DND-41 (cell line): ENCODE results near the gene TRIM46.
"Not testable (repeated sequence)": the region's sequence is repeated elsewhere in the genome, so short reads cannot be mapped to it uniquely, and the experiment has no call there.

ENCODE experiments used
- ATAC-seq: fragments of 200-7000 bp; cut with Tn5 transposase; 3 replicates; pipeline ENCODE4 v1.9.1; 2021; ENCODE audit warnings: low read depth; ENCODE audit not compliant: insufficient read depth
- DNase-seq: peaks from one replicate; pipeline ENCODE4 v3.0.0-alpha.2; 2020
- H2AFZ ChIP-seq: 2 replicates; pipeline ENCODE4 v1.6.0; 2012; ENCODE audit warnings: low read depth, low read length
- H3K27ac ChIP-seq: 2 replicates; pipeline ENCODE4 v1.5.1; 2012; ENCODE audit warnings: low read length, inconsistent platforms
- H3K27me3 ChIP-seq: fragments of 200-600 bp; sonication (generic); 2 replicates; pipeline ENCODE4 v1.6.0; 2012; ENCODE audit warnings: low read length, mild to moderate bottlenecking, inconsistent platforms; ENCODE audit not compliant: insufficient read depth, poor library complexity
- H3K36me3 ChIP-seq: 2 replicates; pipeline ENCODE4 v1.5.1; 2012; ENCODE audit warnings: low read length, inconsistent platforms; ENCODE audit not compliant: insufficient read depth
- H3K4me1 ChIP-seq: 2 replicates; pipeline ENCODE4 v1.5.1; 2012; ENCODE audit warnings: mild to moderate bottlenecking, low read length; ENCODE audit not compliant: insufficient read depth
- H3K4me2 ChIP-seq: 2 replicates; pipeline ENCODE4 v1.6.0; 2012; ENCODE audit warnings: mild to moderate bottlenecking, moderate library complexity, low read length, inconsistent platforms; ENCODE audit not compliant: insufficient read depth
- H3K4me3 ChIP-seq, 2 experiments: fragments of 200-600 bp in 1 of 2; shearing (Covaris generic) in 1 of 2; 2 replicates each; pipeline ENCODE4 v1.5.1; 2012 to 2016; ENCODE audit warnings: inconsistent platforms in 2 of 2, low read length in 2 of 2, mild to moderate bottlenecking in 2 of 2, low read depth in 1 of 2, moderate library complexity in 1 of 2
- H3K79me2 ChIP-seq: 2 replicates; pipeline ENCODE4 v1.6.0; 2012; ENCODE audit warnings: low read length, inconsistent platforms; ENCODE audit not compliant: insufficient read depth
- H3K9ac ChIP-seq: 2 replicates; pipeline ENCODE4 v1.6.0; 2012; ENCODE audit warnings: low read depth, mild to moderate bottlenecking, inconsistent platforms, low read length, moderate library complexity
- H3K9me3 ChIP-seq: 2 replicates; pipeline ENCODE4 v1.5.1; 2012; ENCODE audit warnings: low read length, moderate library complexity, mild to moderate bottlenecking, inconsistent platforms; ENCODE audit not compliant: insufficient read depth, severe bottlenecking
- H4K20me1 ChIP-seq: 2 replicates; pipeline ENCODE4 v1.6.0; 2012; ENCODE audit warnings: low read length; ENCODE audit not compliant: insufficient read depth
- EZH2 ChIP-seq: IDR thresholded peaks from 3 replicates; pipeline ENCODE4 v1.6.1; 2012; ENCODE audit warnings: borderline replicate concordance, low read depth, mild to moderate bottlenecking, moderate library complexity, low read length, inconsistent platforms; ENCODE audit not compliant: severe bottlenecking
- TF ChIP-seq, protein P1 (sequence below): IDR thresholded peaks from 2 replicates; pipeline ENCODE4 v1.5.1; 2012; ENCODE audit warnings: borderline replicate concordance, low read length, moderate library complexity, mild to moderate bottlenecking; ENCODE audit not compliant: poor library complexity, severe bottlenecking; ENCODE audit errors: extremely low read depth

TRIM46 gene

DNA sequence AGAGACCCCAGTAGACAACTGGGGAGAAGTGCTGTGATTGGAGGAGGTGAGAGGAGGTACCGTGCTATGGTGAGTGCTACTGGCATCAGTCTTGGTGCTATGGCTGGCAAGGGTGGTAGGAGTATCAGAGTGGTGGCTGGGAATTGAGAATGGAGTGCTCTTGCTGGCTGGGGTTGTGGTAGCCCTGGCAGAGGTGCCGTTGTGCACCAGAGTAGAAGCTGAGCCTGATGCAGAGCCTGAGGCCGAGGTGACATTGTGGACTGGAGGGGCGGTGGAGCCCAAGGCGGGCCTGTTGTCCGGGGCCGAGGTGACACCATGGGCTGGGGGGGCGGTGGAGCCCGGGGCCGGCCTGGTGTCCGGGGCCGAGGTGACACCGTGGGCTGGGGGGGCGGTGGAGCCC, 14.6 kb downstream of the TRIM46 start:
- H3K4me2 ChIP-seq = no peak overlapping the region
- no peaks in the 10 kb centered on the region for H3K79me2 ChIP-seq
- H3K36me3 ChIP-seq = no peaks in the 10 kb centered on the region
- H2AFZ ChIP-seq = no peak overlapping the region
- DNase-seq = no peak
- no peak overlapping the region for H3K9ac ChIP-seq
- no peaks in the 10 kb centered on the region for H3K9me3 ChIP-seq
- ATAC-seq = peak; percentile 36; the same call in 1 of the 3 replicates
- H3K27me3 ChIP-seq = no peaks in the 10 kb centered on the region
- no peak for TF ChIP-seq EZH2
- TF ChIP-seq, protein P1, sequence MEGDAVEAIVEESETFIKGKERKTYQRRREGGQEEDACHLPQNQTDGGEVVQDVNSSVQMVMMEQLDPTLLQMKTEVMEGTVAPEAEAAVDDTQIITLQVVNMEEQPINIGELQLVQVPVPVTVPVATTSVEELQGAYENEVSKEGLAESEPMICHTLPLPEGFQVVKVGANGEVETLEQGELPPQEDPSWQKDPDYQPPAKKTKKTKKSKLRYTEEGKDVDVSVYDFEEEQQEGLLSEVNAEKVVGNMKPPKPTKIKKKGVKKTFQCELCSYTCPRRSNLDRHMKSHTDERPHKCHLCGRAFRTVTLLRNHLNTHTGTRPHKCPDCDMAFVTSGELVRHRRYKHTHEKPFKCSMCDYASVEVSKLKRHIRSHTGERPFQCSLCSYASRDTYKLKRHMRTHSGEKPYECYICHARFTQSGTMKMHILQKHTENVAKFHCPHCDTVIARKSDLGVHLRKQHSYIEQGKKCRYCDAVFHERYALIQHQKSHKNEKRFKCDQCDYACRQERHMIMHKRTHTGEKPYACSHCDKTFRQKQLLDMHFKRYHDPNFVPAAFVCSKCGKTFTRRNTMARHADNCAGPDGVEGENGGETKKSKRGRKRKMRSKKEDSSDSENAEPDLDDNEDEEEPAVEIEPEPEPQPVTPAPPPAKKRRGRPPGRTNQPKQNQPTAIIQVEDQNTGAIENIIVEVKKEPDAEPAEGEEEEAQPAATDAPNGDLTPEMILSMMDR = no peak
- H4K20me1 ChIP-seq = no peaks in the 10 kb centered on the region
- H3K4me3 ChIP-seq = no peak overlapping the region
- H3K27ac ChIP-seq = no peak overlapping the region
- peaks cover 7% of the 10 kb centered on the region for H3K4me1 ChIP-seq

DNA sequence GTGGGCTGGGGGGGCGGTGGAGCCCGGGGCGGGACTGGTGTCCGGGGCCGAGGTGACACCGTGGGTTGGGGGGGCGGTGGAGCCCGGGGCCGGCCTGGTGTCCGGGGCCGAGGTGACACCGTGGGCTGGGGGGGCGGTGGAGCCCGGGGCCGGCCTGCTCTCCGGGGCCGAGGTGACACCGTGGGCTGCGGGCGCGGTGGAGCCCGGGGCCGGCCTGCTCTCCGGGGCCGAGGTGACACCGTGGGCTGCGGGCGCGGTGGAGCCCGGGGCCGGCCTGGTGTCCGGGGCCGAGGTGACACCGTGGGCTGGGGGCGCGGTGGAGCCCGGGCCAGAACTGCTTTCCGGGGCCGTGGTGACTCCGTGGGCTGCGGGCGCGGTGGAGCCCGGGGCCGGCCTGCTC, 16.3 kb downstream of the TRIM46 start:
- H3K9ac ChIP-seq, H3K4me3 ChIP-seq, H3K9me3 ChIP-seq, H3K79me2 ChIP-seq, H2AFZ ChIP-seq, H4K20me1 ChIP-seq, H3K36me3 ChIP-seq, H3K27me3 ChIP-seq, H3K4me2 ChIP-seq, ATAC-seq, DNase-seq, H3K27ac ChIP-seq: not testable (repeated sequence)
- H3K4me1 ChIP-seq = peaks cover 20% of the 10 kb centered on the region

DNA sequence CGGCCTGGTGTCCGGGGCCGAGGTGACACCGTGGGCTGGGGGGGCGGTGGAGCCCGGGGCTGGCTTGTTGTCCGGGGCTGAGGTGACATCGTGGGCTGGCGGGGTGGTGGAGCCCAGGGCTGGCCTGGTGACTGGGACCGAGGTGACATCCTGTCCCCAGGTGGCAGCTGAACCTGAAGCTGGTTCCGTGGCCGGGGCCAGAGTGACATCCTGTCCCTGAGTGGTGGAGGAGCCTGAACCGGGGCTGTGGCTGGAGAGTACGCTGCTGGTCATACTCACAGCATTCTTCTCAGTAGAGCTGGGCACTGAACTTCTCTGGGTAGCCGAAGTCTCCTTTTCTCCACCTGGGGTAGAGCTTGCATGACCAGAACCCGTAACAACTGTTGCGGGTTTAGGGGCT, 18.3 kb downstream of the TRIM46 start:
- no peak for ATAC-seq
- 0 out of 2 replicates have a peak, but pooled peaks cover 1% of the 10 kb centered on the region for H3K36me3 ChIP-seq
- no peak overlapping the region for H3K4me2 ChIP-seq
- TF ChIP-seq, protein P1 = no peak
- TF ChIP-seq EZH2 = no peak
- no peak overlapping the region for H3K4me3 ChIP-seq
- no peak overlapping the region for H3K27ac ChIP-seq
- no peaks in the 10 kb centered on the region for H3K9me3 ChIP-seq
- 0 out of 2 replicates have a peak, but pooled peaks cover 8% of the 10 kb centered on the region for H3K79me2 ChIP-seq
- H3K4me1 ChIP-seq = peaks cover 34% of the 10 kb centered on the region
- H3K9ac ChIP-seq = no peak overlapping the region
- no peak for DNase-seq
- H3K27me3 ChIP-seq = no peaks in the 10 kb centered on the region
- H4K20me1 ChIP-seq = 0 out of 2 replicates have a peak, but pooled peaks cover 5% of the 10 kb centered on the region
- H2AFZ ChIP-seq = no peak overlapping the region

DNA sequence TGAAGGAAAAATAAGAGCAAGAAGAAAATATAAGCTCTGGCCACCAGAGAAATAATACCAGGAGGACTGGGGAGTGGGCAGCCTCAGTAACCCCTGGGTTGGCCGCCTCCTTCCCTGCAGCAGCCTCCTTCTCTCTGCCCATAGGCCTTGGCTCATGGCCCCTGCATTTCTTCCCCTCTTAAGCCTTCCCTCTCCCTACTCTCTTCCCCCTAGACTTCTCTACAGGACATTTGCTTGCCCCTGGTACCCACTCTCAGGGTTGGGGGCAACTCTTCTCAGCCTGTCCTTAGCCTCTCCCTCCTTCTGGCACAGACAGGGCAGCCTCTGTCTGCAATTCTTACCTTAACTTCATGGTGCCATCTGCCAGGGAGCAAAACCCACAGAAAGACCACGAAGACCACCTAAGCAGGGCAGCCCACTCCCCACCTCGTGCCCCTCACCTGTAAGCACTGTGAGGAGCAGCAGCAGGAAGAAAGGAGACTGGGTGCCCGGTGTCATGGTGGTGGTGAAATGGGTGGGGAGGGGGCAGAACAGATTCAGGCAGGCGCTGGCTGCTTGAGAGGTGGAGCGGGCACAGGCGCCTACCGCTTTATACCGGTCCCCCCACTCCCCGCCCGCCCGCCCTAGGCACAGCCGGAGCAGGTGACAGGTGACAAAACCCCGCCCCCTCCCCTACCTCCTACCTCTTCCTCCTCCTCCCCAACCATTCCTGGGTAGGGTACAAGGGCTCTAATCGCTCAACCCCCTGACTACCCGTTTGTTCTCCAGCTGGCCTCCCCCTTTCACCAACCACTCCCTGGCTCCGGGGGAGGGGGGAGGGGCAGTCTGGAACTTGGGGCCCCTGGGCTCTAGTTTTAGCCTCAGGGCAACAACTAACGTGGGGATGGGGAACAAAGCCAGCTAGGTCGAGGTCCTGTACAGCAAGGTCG, 19.0 kb downstream of the TRIM46 start:
- Histone ChIP-seq H3K4me2 (peak overlapping the region; percentile 95), H3K27ac (peak overlapping the region; percentile 87; the same call in 1 of the 2 replicates), H3K27me3 (no peaks in the 10 kb centered on the region), H3K36me3 (0 out of 2 replicates have a peak, but pooled peaks cover 3% of the 10 kb centered on the region), H4K20me1 (0 out of 2 replicates have a peak, but pooled peaks cover 5% of the 10 kb centered on the region), H3K9ac (peak overlapping the region; percentile 84), H3K79me2 (0 out of 2 replicates have a peak, but pooled peaks cover 8% of the 10 kb centered on the region), H2AFZ (peak overlapping the region; percentile 98), H3K4me1 (peaks cover 34% of the 10 kb centered on the region), H3K9me3 (no peaks in the 10 kb centered on the region), H3K4me3 (peak overlapping the region in 1 of 2 experiments; percentile 70; a peak in 3 of 4 replicates)
- ATAC-seq (no peak), DNase-seq (no peak)
- TF ChIP-seq EZH2 = no peak
- TF ChIP-seq, protein P1 = no peak
